Breast epithelium (tissue), 3 donors: ENCODE results near the gene MX1.

Experiments used
- POLR2A ChIP-seq: fragments of 450-650 bp; IDR thresholded peaks from one replicate; pipeline ENCODE4 v1.6.1; 2016; ENCODE audit warnings: antibody characterized with exemption, mild to moderate bottlenecking, moderate library complexity
- POLR2AphosphoS5 ChIP-seq, 3 donors: sonication (generic); formaldehyde crosslinking; IDR thresholded peaks; one replicate each; pipeline ENCODE4 v1.6.1; 2017; ENCODE audit warnings: antibody characterized with exemption in 3 of 3
- TF ChIP-seq, protein P1 (sequence below), 3 donors: fragments of 450-650 bp; IDR thresholded peaks; one replicate each; pipeline ENCODE4 v1.5.1; 2016 to 2017; ENCODE audit warnings: antibody characterized with exemption in 3 of 3, mild to moderate bottlenecking in 3 of 3, moderate library complexity in 3 of 3

DNA sequence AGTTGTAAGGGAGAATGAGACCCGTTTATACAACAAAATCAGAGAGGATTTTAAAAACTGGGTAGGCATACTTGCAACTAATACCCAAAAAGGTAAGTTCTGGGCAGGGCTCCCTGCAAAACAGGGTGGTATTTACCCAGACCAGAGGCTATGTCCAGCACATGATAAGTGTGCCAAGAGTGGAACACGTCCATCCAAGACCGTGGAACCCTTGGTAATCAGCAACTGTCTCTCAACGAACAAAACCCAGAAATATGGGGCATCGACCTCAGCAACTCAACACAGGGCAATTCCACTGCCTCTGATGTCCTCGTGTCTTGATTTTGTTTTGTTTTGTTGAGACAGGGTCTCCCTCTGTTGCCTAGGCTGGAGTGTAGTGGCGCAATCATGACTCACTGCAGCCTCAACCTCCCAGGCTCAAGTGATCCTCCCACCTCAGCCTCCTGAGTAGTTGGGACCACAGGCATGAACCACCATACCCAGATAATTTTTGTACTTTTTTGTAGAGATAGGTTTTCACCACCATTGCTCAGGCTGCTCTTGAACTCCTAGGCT, 26.7 kb upstream of the MX1 start:
- TF ChIP-seq POLR2A: no peak
- TF ChIP-seq POLR2AphosphoS5 (IDR thresholded peaks at IDR 0.05): no peak
- TF ChIP-seq, protein P1, sequence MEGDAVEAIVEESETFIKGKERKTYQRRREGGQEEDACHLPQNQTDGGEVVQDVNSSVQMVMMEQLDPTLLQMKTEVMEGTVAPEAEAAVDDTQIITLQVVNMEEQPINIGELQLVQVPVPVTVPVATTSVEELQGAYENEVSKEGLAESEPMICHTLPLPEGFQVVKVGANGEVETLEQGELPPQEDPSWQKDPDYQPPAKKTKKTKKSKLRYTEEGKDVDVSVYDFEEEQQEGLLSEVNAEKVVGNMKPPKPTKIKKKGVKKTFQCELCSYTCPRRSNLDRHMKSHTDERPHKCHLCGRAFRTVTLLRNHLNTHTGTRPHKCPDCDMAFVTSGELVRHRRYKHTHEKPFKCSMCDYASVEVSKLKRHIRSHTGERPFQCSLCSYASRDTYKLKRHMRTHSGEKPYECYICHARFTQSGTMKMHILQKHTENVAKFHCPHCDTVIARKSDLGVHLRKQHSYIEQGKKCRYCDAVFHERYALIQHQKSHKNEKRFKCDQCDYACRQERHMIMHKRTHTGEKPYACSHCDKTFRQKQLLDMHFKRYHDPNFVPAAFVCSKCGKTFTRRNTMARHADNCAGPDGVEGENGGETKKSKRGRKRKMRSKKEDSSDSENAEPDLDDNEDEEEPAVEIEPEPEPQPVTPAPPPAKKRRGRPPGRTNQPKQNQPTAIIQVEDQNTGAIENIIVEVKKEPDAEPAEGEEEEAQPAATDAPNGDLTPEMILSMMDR (IDR thresholded peaks at IDR 0.05): no peak
